ENCODE data around the gene POLK.

Gene POLK

DNA sequence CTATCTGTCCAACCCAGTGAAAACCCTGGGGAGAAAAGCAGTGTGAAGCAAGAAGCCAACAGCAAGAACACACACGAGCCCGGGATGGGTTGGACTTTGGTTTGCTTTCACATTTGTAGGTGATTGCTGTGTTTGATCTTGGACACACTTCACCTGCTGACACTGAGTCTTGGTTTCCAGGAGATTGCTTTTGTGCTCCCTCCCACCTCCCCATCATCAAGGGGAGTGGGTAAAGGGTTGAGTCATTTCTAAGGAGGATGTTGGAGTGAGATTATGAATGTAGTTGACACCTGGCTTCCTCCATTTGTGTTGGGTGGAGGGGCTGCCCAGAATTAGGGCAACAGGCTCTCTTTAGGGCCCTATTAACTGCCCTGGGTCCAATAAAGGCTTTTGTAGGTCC is 137.0 kb downstream of the POLK start:
- DNase-seq (ENCODE audit: low spot score): no peak

Small RNA genes within 50 kb of the gene (small RNA-seq; reads per million reads assigned to genes)
- gene RNU7-175P: 0 to 0.04 reads per million in 2 experiments
